GM12878 (cell line): Measurements from ENCODE around the gene PCDHGC5. TPM values are rescaled to one million over a fixed set of nuclear protein-coding genes. Genes with fewer than 3 reads are reported as not detected.

Experiments used
- ATAC-seq: fragments of 200-7000 bp; cut with Tn5 transposase; 3 replicates; pipeline ENCODE4 v1.9.1; 2020; ENCODE audit warnings: mild to moderate bottlenecking, moderate library complexity
- Bru-seq: library from RNA; stranded (reverse); fragments of 400-500 nt; gene quantifications from one replicate; lab custom pipeline; 2021; lab: Mats Ljungman, UMichigan
- BruChase-seq, 2 experiments: library from RNA; stranded (reverse); fragments of 400-500 nt; gene quantifications; one replicate each; lab custom pipeline; 2021; lab: Mats Ljungman, UMichigan
- BruUV-seq: library from RNA; stranded (reverse); fragments of 400-500 nt; replicated peaks from 2 replicates; lab custom pipeline; 2021; lab: Mats Ljungman, UMichigan
- CTCF ChIA-PET: fragments of 300-600 bp; sonication (Branson Sonifier 250); formaldehyde crosslinking; extraction: SDS; loops from one replicate; lab custom pipeline; 2021; ENCODE audit warnings: inconsistent platforms; lab: Yijun Ruan, JAX
- POLR2A ChIA-PET: fragments of 350-600 bp; formaldehyde crosslinking; extraction: SDS; loops from one replicate; lab custom pipeline; 2021; ENCODE audit warnings: inconsistent platforms; lab: Charles Lee
- RAD21 ChIA-PET: fragments of 300-600 bp; sonication (Branson Sonifier 250); formaldehyde crosslinking; loops from one replicate; lab custom pipeline; 2023; ENCODE audit warnings: antibody characterized with exemption; ENCODE audit not compliant: unreplicated experiment; lab: Charles Lee
- SMC1A ChIA-PET: fragments of 300-600 bp; sonication (Branson Sonifier 250); formaldehyde crosslinking; loops from one replicate; lab custom pipeline; 2023; ENCODE audit not compliant: unreplicated experiment, uncharacterized antibody; lab: Charles Lee
- DNase-seq: peaks from one replicate; pipeline ENCODE4 v3.0.0-alpha.2; 2011; ENCODE audit warnings: low read depth, low spot score
- FAIRE-seq: peaks from 3 replicates; lab custom pipeline; 2011; peaks lifted over from hg19 to GRCh38; lab: Jason Lieb, UNC
- H2AFZ ChIP-seq: 2 replicates; pipeline ENCODE4 v1.6.0; 2011; ENCODE audit warnings: low read depth, low read length, control low read depth; ENCODE audit not compliant: control insufficient read depth
- H3K27ac ChIP-seq: 2 replicates; pipeline ENCODE4 v1.5.1; 2011; ENCODE audit warnings: control low read depth; ENCODE audit not compliant: control insufficient read depth, insufficient read depth
- H3K27me3 ChIP-seq, 2 experiments: replicated peaks in 1 of 2; 2 replicates each; pipeline versions ENCODE4 v1.6.0 to v1.6.1; 2011; ENCODE audit warnings: low read length in 1 of 2; ENCODE audit not compliant: control insufficient read depth in 2 of 2, insufficient read depth in 2 of 2
- H3K36me3 ChIP-seq, 2 experiments: 2 replicates each; pipeline ENCODE4 v1.5.1; 2011; ENCODE audit warnings: low read length in 1 of 2; ENCODE audit not compliant: control insufficient read depth in 2 of 2, insufficient read depth in 2 of 2
- H3K4me1 ChIP-seq: 2 replicates; pipeline ENCODE4 v1.6.1; 2011; ENCODE audit warnings: mild to moderate bottlenecking, low read length, moderate library complexity, mixed read lengths; ENCODE audit not compliant: control insufficient read depth, insufficient read depth
- H3K4me2 ChIP-seq: 2 replicates; pipeline ENCODE4 v1.6.0; 2011; ENCODE audit warnings: control low read depth; ENCODE audit not compliant: control insufficient read depth, insufficient read depth
- H3K4me3 ChIP-seq: fragments of 200-600 bp; sonication (generic); 2 replicates; pipeline ENCODE4 v1.5.1; 2016
- H3K79me2 ChIP-seq: 2 replicates; pipeline ENCODE4 v1.6.0; 2011; ENCODE audit warnings: low read length; ENCODE audit not compliant: control insufficient read depth, insufficient read depth
- H3K9ac ChIP-seq: 2 replicates; pipeline ENCODE4 v1.8.0; 2011; ENCODE audit warnings: low read length, control low read depth, mixed read lengths; ENCODE audit not compliant: control insufficient read depth, insufficient read depth
- H3K9me3 ChIP-seq: replicated peaks from 3 replicates; pipeline ENCODE4 v1.5.1; 2011; ENCODE audit warnings: mild to moderate bottlenecking, low read length; ENCODE audit not compliant: control insufficient read depth, insufficient read depth
- H4K20me1 ChIP-seq: 2 replicates; pipeline ENCODE4 v1.6.0; 2011; ENCODE audit not compliant: control insufficient read depth, insufficient read depth
- CHD4 ChIP-seq: fragments of 200-600 bp; sonication (generic); IDR thresholded peaks from 2 replicates; pipeline ENCODE4 v1.6.1; 2016; ENCODE audit warnings: mild to moderate bottlenecking
- ETV6 ChIP-seq, 2 experiments: fragments of 450-650 bp in 1 of 2; IDR thresholded peaks in 1 of 2; conservative IDR thresholded peaks in 1 of 2; 2 replicates each; pipeline ENCODE4 v1.6.1; 2014; ENCODE audit warnings: antibody characterized with exemption in 1 of 2, borderline replicate concordance in 1 of 2, low read depth in 1 of 2, mild to moderate bottlenecking in 1 of 2, moderate library complexity in 1 of 2
- FOXK2 ChIP-seq: fragments of 450-650 bp; IDR thresholded peaks from 2 replicates; pipeline ENCODE4 v1.6.1; 2017; ENCODE audit warnings: mild to moderate bottlenecking, moderate library complexity
- LARP7 ChIP-seq: fragments of 450-650 bp; IDR thresholded peaks from 2 replicates; pipeline ENCODE4 v1.6.1; 2017; ENCODE audit warnings: mild to moderate bottlenecking
- RCOR1 ChIP-seq: conservative IDR thresholded peaks from 2 replicates; pipeline ENCODE4 v1.6.1; 2012; ENCODE audit warnings: low read depth, low read length, improper control_type of control experiment
- WGBS: methylation state at CpG from one replicate; pipeline ENCODE4 v1.1.6; 2016; ENCODE audit warnings: low lambda C conversion rate; ENCODE audit not compliant: insufficient replicate concordance, insufficient coverage; ENCODE audit errors: missing lambda C conversion rate; 5-methylcytosine and 5-hydroxymethylcytosine counted together
- in situ Hi-C: fragments of 300-500 bp; cut with MboI; formaldehyde crosslinking; loops from 9 replicates; pipeline ENCODE4 v1.14.3; 2018; ENCODE audit warnings: mixed read lengths
- intact Hi-C: fragments of 100-400 bp; cut with micrococcal nuclease; formaldehyde crosslinking; loops from one replicate; pipeline ENCODE4 v1.14.2; 2022; ENCODE audit not compliant: unreplicated experiment
- long read RNA-seq, 2 experiments: library from polyadenylated mRNA; unstranded; transcript quantifications; one replicate each; pipeline ENCODE4 v2.0.0, GENCODE V29; 2019 to 2020
- polyA minus RNA-seq, 3 experiments: library from RNA; depleted of rRNA, polyadenylated mRNA; stranded (reverse); fragments of >200 nt; gene quantifications; 2 replicates each; pipeline ENCODE4 v1.2.3, GENCODE V29; 2011
- polyA plus RNA-seq, 11 experiments: library from polyadenylated mRNA; depleted of rRNA in 4 of 11; unstranded in 6 of 11; stranded (reverse) in 5 of 11; fragments of >200 nt; fragmentation: Nextera tagmentation in 4 of 11; fragmentation: Illumina TruSeq in 1 of 11; extraction: Ambion mirVana in 4 of 11; extraction: Trizol in 1 of 11; gene quantifications; 1 replicate in 1 of 11; 2 replicates in 10 of 11; pipeline versions ENCODE4 v1.2.1 to v1.2.3, GENCODE V29; 2011 to 2016; ENCODE audit warnings: inconsistent platforms in 2 of 11, missing spikeins in 2 of 11, low read depth in 1 of 11
- total RNA-seq, 4 experiments: library from RNA; depleted of rRNA in 3 of 4; stranded (reverse); fragments of >200 nt in 3 of 4; fragmentation: Illumina TruSeq in 1 of 4; extraction: Trizol in 1 of 4; gene quantifications; 2 replicates each; pipeline versions ENCODE4 v1.2.1 to v1.2.3, GENCODE V29; 2013 to 2021
- TF ChIP-seq, protein P1 (sequence below): IDR thresholded peaks from 2 replicates; pipeline ENCODE4 v1.6.1; 2012; ENCODE audit warnings: low read depth, low read length, improper control_type of control experiment
- TF ChIP-seq, protein P2 (sequence below): fragments of 450-650 bp; IDR thresholded peaks from 2 replicates; pipeline ENCODE4 v1.6.1; 2018; ENCODE audit warnings: borderline replicate concordance, mild to moderate bottlenecking; ENCODE audit not compliant: partially characterized antibody
- TF ChIP-seq, protein P3 (sequence below): IDR thresholded peaks from 2 replicates; pipeline ENCODE4 v1.6.1; 2011; ENCODE audit warnings: low read depth, mild to moderate bottlenecking, low read length, moderate library complexity, borderline replicate concordance; ENCODE audit errors: extremely low read depth

The PCDHGC5 gene
- 4.6 and 4.9 TPM in 2 replicates for total RNA-seq (2013; cell fraction: nucleolus; rRNA removed)
- total RNA-seq (2014; rRNA removed), result 0.62 and 0.93 TPM in 2 replicates
- total RNA-seq (2014; rRNA removed; fragmentation: Illumina TruSeq; extraction: Trizol), result 0.46 and 0.58 TPM in 2 replicates
- 0.72 and 0.87 TPM in 2 replicates for total RNA-seq (2021)
- 0.08 TPM for polyA plus RNA-seq (2011; ENCODE audit: low read depth)
- 0.05 TPM in 1 of 2 replicates, not detected in the other for polyA plus RNA-seq (2011; rRNA removed)
- not detected in 2 replicates for polyA plus RNA-seq (2011; cell fraction: cytosol; rRNA removed)
- polyA plus RNA-seq (2011; cell fraction: nucleus; rRNA removed), result 0.33 and 0.41 TPM in 2 replicates
- polyA plus RNA-seq (2012), result 0.05 and 0.06 TPM in 2 replicates
- polyA plus RNA-seq (2014; fragmentation: Illumina TruSeq; extraction: Trizol), result 0.14 and 0.15 TPM in 2 replicates
- polyA plus RNA-seq (2014; fragmentation: Nextera tagmentation; extraction: Ambion mirVana), result not detected
- 0.20 and 0.29 TPM in 2 replicates for polyA plus RNA-seq (2014; rRNA removed)
- under 1 TPM; 0.05 to 0.06 TPM for polyA plus RNA-seq (2016; fragmentation: Nextera tagmentation; extraction: Ambion mirVana)
- polyA minus RNA-seq (2011; rRNA and poly(A)+ RNA removed), result 0.51 and 1.1 TPM in 2 replicates
- 0.31 TPM in 1 of 2 replicates, not detected in the other for polyA minus RNA-seq (2011; cell fraction: cytosol; rRNA and poly(A)+ RNA removed)
- polyA minus RNA-seq (2011; cell fraction: nucleus; rRNA and poly(A)+ RNA removed), result 1.1 and 2.2 TPM in 2 replicates
- Bru-seq, nascent RNA, result percentile 35 among the genes with signal in this experiment
- percentile 33 among the genes with signal in this experiment for BruChase-seq, experiment 1, labeled RNA remaining after a 6-hour chase
- BruChase-seq, experiment 2, labeled RNA remaining after a 2-hour chase, result percentile 24 among the genes with signal in this experiment
- long read RNA-seq, experiment 1, result 0 reads
- long read RNA-seq, experiment 2, partial matches to known transcripts, result 0 of 3 reads
- long read RNA-seq, experiment 2, other reads (novel, unspliced or antisense), result 3 of 3 reads

DNA sequence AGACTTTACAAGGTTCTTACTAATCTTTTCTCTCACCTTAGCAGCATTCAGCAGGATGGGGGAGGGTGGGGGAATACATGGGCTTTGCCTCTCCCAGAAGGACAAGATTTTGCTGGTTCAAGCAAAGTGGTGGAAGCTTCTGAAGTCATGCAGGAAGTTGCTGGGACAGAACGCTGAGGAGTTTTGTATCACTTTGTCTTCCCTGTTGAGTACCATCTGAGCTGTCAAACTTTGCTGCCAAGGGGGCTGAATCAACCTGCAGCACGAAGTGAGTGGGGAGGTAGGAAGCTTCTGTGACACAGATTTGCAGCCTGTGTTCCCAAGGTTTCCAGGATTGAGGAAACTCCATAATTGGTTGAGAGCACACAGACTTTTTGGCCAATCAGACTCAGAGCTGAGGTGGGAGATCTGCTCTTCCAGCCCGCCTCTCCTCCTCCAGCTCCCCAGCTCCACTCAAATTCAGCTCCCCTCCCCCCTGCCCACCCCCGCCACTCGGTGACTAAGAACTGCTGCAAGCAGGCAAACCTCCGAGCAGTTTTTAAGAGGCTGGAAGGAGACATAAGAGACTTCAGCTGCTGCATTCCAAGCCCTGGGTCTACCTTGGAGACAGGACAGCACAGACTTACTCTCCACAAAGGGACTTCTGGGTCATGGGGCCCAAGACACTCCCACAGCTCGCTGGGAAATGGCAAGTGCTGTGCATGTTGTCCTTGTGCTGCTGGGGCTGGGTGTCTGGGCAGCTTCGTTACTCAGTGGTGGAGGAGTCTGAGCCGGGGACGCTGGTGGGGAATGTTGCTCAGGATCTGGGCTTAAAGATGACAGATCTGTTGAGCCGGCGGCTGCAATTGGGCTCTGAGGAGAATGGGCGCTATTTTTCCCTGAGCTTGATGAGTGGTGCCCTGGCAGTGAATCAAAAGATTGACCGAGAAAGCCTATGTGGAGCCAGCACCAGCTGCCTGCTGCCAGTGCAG, at the start of gene PCDHGC5:
Gene PCDHGC5 (plus strand): TSS at position 491 of the 971 bp plus-strand sequence. CDS start 160 bp downstream, at position 651.
- intact Hi-C loops, result no loop called here
- no peaks in the 10 kb centered on the region; the same call in 2 of the 3 replicates for H3K9me3 ChIP-seq
- SMC1A ChIA-PET, result interaction anchor here (1.5 to 2.3 kb wide), 2 partner anchors 13 to 33 kb away, joined by 4 to 8 read pairs; partner anchors contain the start of gene PCDHGC3
- no peak for TF ChIP-seq RCOR1
- TF ChIP-seq, protein P1, sequence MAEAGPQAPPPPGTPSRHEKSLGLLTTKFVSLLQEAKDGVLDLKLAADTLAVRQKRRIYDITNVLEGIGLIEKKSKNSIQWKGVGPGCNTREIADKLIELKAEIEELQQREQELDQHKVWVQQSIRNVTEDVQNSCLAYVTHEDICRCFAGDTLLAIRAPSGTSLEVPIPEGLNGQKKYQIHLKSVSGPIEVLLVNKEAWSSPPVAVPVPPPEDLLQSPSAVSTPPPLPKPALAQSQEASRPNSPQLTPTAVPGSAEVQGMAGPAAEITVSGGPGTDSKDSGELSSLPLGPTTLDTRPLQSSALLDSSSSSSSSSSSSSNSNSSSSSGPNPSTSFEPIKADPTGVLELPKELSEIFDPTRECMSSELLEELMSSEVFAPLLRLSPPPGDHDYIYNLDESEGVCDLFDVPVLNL, result no peak
- no peak for TF ChIP-seq LARP7
- TF ChIP-seq CHD4, result no peak
- TF ChIP-seq, protein P2, sequence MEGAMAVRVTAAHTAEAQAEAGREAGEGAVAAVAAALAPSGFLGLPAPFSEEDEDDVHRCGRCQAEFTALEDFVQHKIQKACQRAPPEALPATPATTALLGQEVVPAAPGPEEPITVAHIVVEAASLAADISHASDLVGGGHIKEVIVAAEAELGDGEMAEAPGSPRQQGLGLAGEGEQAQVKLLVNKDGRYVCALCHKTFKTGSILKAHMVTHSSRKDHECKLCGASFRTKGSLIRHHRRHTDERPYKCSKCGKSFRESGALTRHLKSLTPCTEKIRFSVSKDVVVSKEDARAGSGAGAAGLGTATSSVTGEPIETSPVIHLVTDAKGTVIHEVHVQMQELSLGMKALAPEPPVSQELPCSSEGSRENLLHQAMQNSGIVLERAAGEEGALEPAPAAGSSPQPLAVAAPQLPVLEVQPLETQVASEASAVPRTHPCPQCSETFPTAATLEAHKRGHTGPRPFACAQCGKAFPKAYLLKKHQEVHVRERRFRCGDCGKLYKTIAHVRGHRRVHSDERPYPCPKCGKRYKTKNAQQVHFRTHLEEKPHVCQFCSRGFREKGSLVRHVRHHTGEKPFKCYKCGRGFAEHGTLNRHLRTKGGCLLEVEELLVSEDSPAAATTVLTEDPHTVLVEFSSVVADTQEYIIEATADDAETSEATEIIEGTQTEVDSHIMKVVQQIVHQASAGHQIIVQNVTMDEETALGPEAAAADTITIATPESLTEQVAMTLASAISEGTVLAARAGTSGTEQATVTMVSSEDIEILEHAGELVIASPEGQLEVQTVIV, result no peak
- TF ChIP-seq ETV6 (conservative IDR thresholded peaks at IDR 0.05 in 1 of 2, IDR thresholded peaks at IDR 0.05 in 1 of 2; ENCODE audit: borderline replicate concordance in 1 of 2, low read depth in 1 of 2), result no peak
- TF ChIP-seq FOXK2, result no peak
- TF ChIP-seq, protein P3, sequence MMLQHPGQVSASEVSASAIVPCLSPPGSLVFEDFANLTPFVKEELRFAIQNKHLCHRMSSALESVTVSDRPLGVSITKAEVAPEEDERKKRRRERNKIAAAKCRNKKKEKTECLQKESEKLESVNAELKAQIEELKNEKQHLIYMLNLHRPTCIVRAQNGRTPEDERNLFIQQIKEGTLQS, result no peak

More for the DNA sequence above, at the start of gene PCDHGC5:
- ChIA-PET RAD21 (interaction anchor here (0.7 to 1.6 kb wide), 3 partner anchors 12 to 58 kb away, joined by 3 to 5 read pairs (median 3); partner anchors contain the start of genes PCDHGA12 and PCDHGC3), CTCF (interaction anchor here (0.9 to 3.4 kb wide), 6 partner anchors 12 to 77 kb away, joined by 3 to 23 read pairs (median 4); partner anchors contain the start of genes PCDHGA11 and PCDHGC3), POLR2A (interaction anchor here (0.5 to 1.1 kb wide), 3 partner anchors 12 to 45 kb away, joined by 3 read pairs; no protein-coding TSS in a partner anchor)
- no peak within 1 kb of the TSS for H2AFZ ChIP-seq
- in situ Hi-C loops, result no loop called here
- no peaks in the 10 kb centered on the region for H4K20me1 ChIP-seq
- DNase-seq (no peak), FAIRE-seq (no peak), ATAC-seq (no peak)
- peaks cover 0 to 3% of the 10 kb centered on the region in 2 experiments; a peak in 2 of 4 replicates for H3K27me3 ChIP-seq
- no peak within 1 kb of the TSS for H3K27ac ChIP-seq
- no TSS peak for BruUV-seq
- H3K4me2 ChIP-seq, result no peak within 1 kb of the TSS
- H3K79me2 ChIP-seq, result no peaks in the 10 kb centered on the region
- WGBS, result 82% methylated on average over 14 of the region's 14 CpGs
- H3K4me1 ChIP-seq, result peaks cover 21% of the 10 kb centered on the region
- no peak within 1 kb of the TSS for H3K4me3 ChIP-seq
- no peak within 1 kb of the TSS for H3K9ac ChIP-seq
- H3K36me3 ChIP-seq, result no peaks in the 10 kb centered on the region; a peak in 1 of 4 replicates
